Measurements from ENCODE around the gene CMTR2. TPM values are rescaled to one million over a fixed set of nuclear protein-coding genes. Genes with fewer than 3 reads are reported as not detected.

Gene CMTR2
- total RNA-seq, 1 donor from 2014 or later, result 23.1 TPM

DNA sequence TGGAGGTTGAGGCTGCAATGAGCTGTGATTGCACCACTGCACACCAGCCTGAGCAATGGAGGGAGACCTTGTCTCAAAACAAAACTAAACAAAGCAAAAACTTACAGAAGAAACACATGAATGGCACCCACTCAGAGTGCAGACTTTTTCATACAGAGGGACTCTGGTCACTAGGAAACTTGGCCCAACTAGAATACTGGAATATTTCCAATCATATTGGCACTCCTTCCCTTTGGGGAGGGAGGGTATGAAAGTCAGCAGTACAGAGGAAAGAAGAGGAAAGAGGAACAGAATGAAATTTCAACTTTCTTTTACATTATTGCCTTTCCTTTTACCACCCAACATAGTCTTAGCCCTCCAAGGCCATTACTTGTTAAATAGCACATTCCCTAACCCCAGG, 28.2 kb downstream of the CMTR2 start:
- intact Hi-C loops (cut with DNase I), result no loop called here
- TF ChIP-seq, protein P1, sequence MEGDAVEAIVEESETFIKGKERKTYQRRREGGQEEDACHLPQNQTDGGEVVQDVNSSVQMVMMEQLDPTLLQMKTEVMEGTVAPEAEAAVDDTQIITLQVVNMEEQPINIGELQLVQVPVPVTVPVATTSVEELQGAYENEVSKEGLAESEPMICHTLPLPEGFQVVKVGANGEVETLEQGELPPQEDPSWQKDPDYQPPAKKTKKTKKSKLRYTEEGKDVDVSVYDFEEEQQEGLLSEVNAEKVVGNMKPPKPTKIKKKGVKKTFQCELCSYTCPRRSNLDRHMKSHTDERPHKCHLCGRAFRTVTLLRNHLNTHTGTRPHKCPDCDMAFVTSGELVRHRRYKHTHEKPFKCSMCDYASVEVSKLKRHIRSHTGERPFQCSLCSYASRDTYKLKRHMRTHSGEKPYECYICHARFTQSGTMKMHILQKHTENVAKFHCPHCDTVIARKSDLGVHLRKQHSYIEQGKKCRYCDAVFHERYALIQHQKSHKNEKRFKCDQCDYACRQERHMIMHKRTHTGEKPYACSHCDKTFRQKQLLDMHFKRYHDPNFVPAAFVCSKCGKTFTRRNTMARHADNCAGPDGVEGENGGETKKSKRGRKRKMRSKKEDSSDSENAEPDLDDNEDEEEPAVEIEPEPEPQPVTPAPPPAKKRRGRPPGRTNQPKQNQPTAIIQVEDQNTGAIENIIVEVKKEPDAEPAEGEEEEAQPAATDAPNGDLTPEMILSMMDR (IDR thresholded peaks at IDR 0.05), result no peak
- DNase-seq (ENCODE audit: low spot score in 2 of 2), result no peak
- Histone ChIP-seq H3K4me1 (no peaks in the 10 kb centered on the region), H3K27ac (no peak overlapping the region), H3K27me3 (no peaks in the 10 kb centered on the region), H3K4me3 (no peak overlapping the region), H3K9me3 (no peaks in the 10 kb centered on the region), H3K36me3 (no peaks in the 10 kb centered on the region)

DNA sequence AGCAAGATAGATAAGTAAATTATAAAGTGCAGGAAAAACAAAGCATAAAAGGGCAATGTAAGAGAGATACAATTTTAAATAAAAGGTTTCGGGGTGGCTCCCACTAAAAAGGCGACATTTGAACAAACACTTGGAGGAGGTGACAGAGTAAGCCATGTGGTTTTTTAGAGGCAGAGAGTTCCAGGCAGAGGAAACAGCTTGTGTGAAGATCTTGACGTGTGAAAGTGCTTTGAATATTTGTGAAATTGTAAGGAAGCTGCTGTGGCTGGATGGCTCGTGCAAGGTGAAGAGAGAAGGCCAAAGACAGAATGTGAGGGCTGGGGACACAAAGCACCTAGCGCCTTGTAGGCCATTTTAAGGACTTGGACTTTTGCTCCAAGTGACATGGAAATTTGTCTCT, 30.1 kb downstream of the CMTR2 start:
- no peak for DNase-seq (ENCODE audit: low spot score in 2 of 2)
- no peaks in the 10 kb centered on the region for H3K4me1 ChIP-seq
- H3K36me3 ChIP-seq, result no peaks in the 10 kb centered on the region
- intact Hi-C loops (cut with DNase I), result no loop called here
- H3K4me3 ChIP-seq, result no peak overlapping the region
- H3K9me3 ChIP-seq, result no peaks in the 10 kb centered on the region
- H3K27me3 ChIP-seq, result no peaks in the 10 kb centered on the region
- H3K27ac ChIP-seq, result no peak overlapping the region
- TF ChIP-seq, protein P1 (IDR thresholded peaks at IDR 0.05), result no peak

DNA sequence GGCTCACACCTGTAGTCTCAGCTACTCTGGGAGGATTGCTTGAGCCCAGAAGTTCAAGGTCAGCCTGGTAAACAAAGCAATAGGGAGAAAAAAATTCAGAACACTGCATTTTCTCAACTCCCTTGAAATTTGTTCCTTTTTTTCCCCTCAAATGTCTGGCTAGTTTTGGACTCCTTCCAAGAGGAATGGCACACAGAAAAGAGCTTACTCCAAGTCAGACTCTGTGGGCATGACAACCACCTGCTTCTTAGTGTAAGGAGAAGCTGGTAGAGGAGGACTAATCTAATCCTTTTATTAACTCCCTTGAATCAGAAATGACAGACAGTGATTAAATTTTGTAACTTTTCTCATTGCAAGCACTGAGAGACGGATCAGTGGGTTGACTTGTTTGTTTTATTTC, 30.8 kb downstream of the CMTR2 start:
- Histone ChIP-seq H3K27ac (no peak overlapping the region), H3K27me3 (no peaks in the 10 kb centered on the region), H3K4me1 (no peaks in the 10 kb centered on the region), H3K4me3 (no peak overlapping the region), H3K36me3 (no peaks in the 10 kb centered on the region), H3K9me3 (no peaks in the 10 kb centered on the region)
- DNase-seq (ENCODE audit: low spot score in 2 of 2), result no peak
- intact Hi-C loops (cut with DNase I), result no loop called here
- TF ChIP-seq, protein P1 (IDR thresholded peaks at IDR 0.05), result no peak

DNA sequence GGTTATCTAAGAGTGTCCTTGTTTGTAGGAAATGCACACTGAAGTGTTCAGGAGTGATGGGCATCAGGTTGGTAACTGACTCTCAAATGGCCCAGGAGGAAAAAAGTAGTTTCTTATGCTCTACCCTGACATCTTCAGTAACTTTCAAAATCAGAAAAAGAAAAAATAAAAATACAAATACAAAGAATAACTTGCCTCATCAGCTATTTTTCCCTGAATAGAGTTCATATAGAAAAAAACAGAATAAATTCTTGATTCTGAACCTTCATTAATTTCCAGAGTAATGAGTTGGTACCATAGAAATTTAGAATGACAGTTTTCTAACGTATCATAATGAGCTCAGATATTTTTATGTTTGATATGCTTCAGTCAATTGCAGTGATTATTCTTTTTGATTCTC, 31.4 kb downstream of the CMTR2 start:
- Histone ChIP-seq H3K9me3 (no peaks in the 10 kb centered on the region), H3K27ac (no peak overlapping the region), H3K36me3 (no peaks in the 10 kb centered on the region), H3K27me3 (no peaks in the 10 kb centered on the region), H3K4me1 (no peaks in the 10 kb centered on the region), H3K4me3 (no peak overlapping the region)
- TF ChIP-seq, protein P1 (IDR thresholded peaks at IDR 0.05), result no peak
- intact Hi-C loops (cut with DNase I), result no loop called here
- no peak for DNase-seq (ENCODE audit: low spot score in 2 of 2)

DNA sequence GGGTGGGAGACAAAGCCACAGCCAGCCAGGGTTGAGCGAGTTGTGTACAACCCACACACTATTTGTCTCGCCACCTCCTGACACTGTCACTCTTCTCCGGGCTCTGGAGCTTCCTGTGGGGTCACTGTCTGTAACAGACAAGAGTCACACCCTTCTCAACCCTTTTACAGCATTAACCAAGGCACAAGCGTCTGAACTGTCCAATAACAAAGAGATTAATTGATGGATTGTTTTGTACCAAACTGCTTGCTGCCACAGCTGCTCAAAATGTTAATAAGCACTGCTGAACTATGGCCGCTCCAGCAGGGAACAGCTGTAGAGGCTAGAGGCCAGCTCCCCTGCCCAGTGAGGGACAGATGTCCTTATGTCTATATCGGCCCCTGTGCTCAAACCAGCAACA, 33.5 kb downstream of the CMTR2 start:
- intact Hi-C loops (cut with DNase I), result no loop called here
- no peak overlapping the region for H3K27ac ChIP-seq

More for the DNA sequence above, 33.5 kb downstream of the CMTR2 start:
- TF ChIP-seq, protein P1 (IDR thresholded peaks at IDR 0.05), result no peak
- no peaks in the 10 kb centered on the region for H3K36me3 ChIP-seq
- no peaks in the 10 kb centered on the region for H3K9me3 ChIP-seq
- no peaks in the 10 kb centered on the region for H3K4me1 ChIP-seq
- no peak overlapping the region for H3K4me3 ChIP-seq
- no peaks in the 10 kb centered on the region for H3K27me3 ChIP-seq
- no peak for DNase-seq (ENCODE audit: low spot score in 2 of 2)
